ENCODE data around the gene MED26.
A peak's percentile ranks its signal among the peaks of the same experiment; 100 is the strongest.

MED26 gene

GRCh38 chr19:16626796-16627192 is 1.2 kb downstream of the MED26 start:
- H2AFZ ChIP-seq (ENCODE audit: low read depth, low read length) = no peak overlapping the region
- DNase-seq (peak; percentile 38), ATAC-seq (ENCODE audit: insufficient read depth, low read depth) (no peak)
- peaks cover 56% of the 10 kb centered on the region for H3K36me3 ChIP-seq (ENCODE audit: insufficient read depth, low read length)
- H3K27me3 ChIP-seq (ENCODE audit: insufficient read depth, low read length, poor library complexity) = no peaks in the 10 kb centered on the region
- H3K4me3 ChIP-seq (ENCODE audit: low read depth in 1 of 2, low read length in 2 of 2) = peak overlapping the region; percentile 88 to 95
- peak overlapping the region; percentile 81 for H3K27ac ChIP-seq (ENCODE audit: low read length)
- H3K4me1 ChIP-seq (ENCODE audit: insufficient read depth, low read length) = peaks cover 47% of the 10 kb centered on the region
- H4K20me1 ChIP-seq (ENCODE audit: insufficient read depth, low read length) = peaks cover 59% of the 10 kb centered on the region
- peak overlapping the region; percentile 84 for H3K4me2 ChIP-seq (ENCODE audit: insufficient read depth, low read length)
- H3K79me2 ChIP-seq (ENCODE audit: insufficient read depth, low read length) = peaks cover 72% of the 10 kb centered on the region
- H3K9ac ChIP-seq (ENCODE audit: low read depth, low read length) = peak overlapping the region; percentile 85
- H3K9me3 ChIP-seq (ENCODE audit: insufficient read depth, low read length, severe bottlenecking) = no peaks in the 10 kb centered on the region
- TF ChIP-seq CTCF (IDR thresholded peaks at IDR 0.05; ENCODE audit: borderline replicate concordance, extremely low read depth, low read length, poor library complexity, severe bottlenecking) (no peak), EZH2 (IDR thresholded peaks at IDR 0.05; ENCODE audit: borderline replicate concordance, low read depth, low read length, severe bottlenecking) (no peak)

DNA sequence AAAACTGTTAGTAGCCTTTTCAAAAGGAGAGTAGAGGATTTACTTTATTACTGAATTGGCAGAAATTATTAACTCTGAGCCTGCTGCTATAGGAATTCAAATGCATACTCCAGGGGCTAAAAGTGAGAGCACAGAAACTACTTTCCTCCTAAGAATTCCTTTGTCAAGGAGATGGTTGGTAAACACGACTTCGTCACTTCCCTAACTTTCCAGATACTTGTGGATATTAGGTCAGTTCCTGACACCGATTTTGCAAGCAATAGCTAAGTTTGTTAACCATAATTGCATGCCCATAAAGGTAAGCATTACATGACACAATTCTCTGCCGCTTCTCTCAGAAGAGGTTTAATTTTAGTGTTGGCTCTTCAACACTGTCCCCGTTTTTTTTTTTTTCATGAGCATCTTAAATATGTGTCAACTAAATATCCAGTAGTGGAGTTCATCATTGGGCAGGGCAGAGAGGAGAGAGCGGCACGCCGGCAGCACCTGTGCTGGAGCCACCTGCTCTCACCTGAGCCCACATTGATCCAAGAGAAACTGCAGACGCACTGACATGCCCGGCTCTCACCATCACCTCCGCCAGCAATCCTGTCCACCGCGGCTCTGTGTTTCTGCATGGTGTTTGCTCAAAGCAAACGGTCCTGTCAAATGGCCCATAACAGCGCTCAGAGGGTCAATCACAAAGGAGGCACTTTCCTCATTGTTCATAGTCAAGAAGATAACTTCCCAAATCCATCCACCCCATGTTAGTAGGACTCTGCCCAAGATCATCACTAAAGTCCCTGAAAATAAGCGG is 2.6 kb downstream of the MED26 start:
- Histone ChIP-seq H2AFZ (ENCODE audit: low read depth, low read length) (no peak overlapping the region), H3K36me3 (ENCODE audit: insufficient read depth, low read length) (peaks cover 45% of the 10 kb centered on the region), H3K4me2 (ENCODE audit: insufficient read depth, low read length) (peak overlapping the region; percentile 84), H3K9me3 (ENCODE audit: insufficient read depth, low read length, severe bottlenecking) (no peaks in the 10 kb centered on the region), H3K27me3 (ENCODE audit: insufficient read depth, low read length, poor library complexity) (no peaks in the 10 kb centered on the region), H3K79me2 (ENCODE audit: insufficient read depth, low read length) (peaks cover 78% of the 10 kb centered on the region), H3K27ac (ENCODE audit: low read length) (peak overlapping the region; percentile 48; the same call in 1 of the 2 replicates), H3K9ac (ENCODE audit: low read depth, low read length) (peak overlapping the region; percentile 85; the same call in 1 of the 2 replicates), H3K4me1 (ENCODE audit: insufficient read depth, low read length) (peaks cover 35% of the 10 kb centered on the region), H4K20me1 (ENCODE audit: insufficient read depth, low read length) (peaks cover 73% of the 10 kb centered on the region), H3K4me3 (ENCODE audit: low read depth in 1 of 2, low read length in 2 of 2) (peak overlapping the region in 1 of 2 experiments; percentile 95; a peak in 1 of 4 replicates)
- TF ChIP-seq CTCF (IDR thresholded peaks at IDR 0.05; ENCODE audit: borderline replicate concordance, extremely low read depth, low read length, poor library complexity, severe bottlenecking) (no peak), EZH2 (IDR thresholded peaks at IDR 0.05; ENCODE audit: borderline replicate concordance, low read depth, low read length, severe bottlenecking) (no peak)
- ATAC-seq (ENCODE audit: insufficient read depth, low read depth) (no peak), DNase-seq (no peak)

DNA sequence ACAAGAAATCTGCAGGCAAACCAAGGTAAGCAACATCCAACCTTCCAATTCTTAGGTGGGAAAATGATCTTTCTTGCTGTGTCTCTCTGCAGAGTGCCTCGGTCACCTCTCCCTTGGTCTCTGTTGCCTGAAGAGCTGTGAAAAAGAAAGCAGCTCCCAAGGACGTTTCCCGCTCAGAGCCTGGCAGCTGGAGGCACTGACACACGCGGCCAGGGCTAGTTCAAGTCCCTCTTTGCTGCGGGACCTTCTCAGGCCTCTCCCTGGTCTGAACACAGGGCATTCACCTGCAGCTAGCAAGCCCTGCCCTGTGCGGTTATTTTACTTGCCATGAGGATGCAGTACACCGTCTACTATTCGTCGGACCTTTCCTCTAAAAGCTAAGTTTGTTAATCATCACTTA is 3.8 kb downstream of the MED26 start:
- Histone ChIP-seq H3K27ac (ENCODE audit: low read length) (no peak overlapping the region), H3K79me2 (ENCODE audit: insufficient read depth, low read length) (peaks cover 90% of the 10 kb centered on the region), H2AFZ (ENCODE audit: low read depth, low read length) (no peak overlapping the region), H3K36me3 (ENCODE audit: insufficient read depth, low read length) (peaks cover 41% of the 10 kb centered on the region), H3K4me1 (ENCODE audit: insufficient read depth, low read length) (peaks cover 24% of the 10 kb centered on the region), H3K27me3 (ENCODE audit: insufficient read depth, low read length, poor library complexity) (no peaks in the 10 kb centered on the region), H3K4me2 (ENCODE audit: insufficient read depth, low read length) (no peak overlapping the region), H3K9me3 (ENCODE audit: insufficient read depth, low read length, severe bottlenecking) (no peaks in the 10 kb centered on the region), H3K4me3 (ENCODE audit: low read depth in 1 of 2, low read length in 2 of 2) (no peak overlapping the region), H4K20me1 (ENCODE audit: insufficient read depth, low read length) (peaks cover 84% of the 10 kb centered on the region), H3K9ac (ENCODE audit: low read depth, low read length) (no peak overlapping the region)
- DNase-seq (no peak), ATAC-seq (ENCODE audit: insufficient read depth, low read depth) (no peak)
- no peak for TF ChIP-seq EZH2 (IDR thresholded peaks at IDR 0.05; ENCODE audit: borderline replicate concordance, low read depth, low read length, severe bottlenecking)
- TF ChIP-seq CTCF (IDR thresholded peaks at IDR 0.05; ENCODE audit: borderline replicate concordance, extremely low read depth, low read length, poor library complexity, severe bottlenecking) = no peak
